ENCODE data around the gene TACC2.
A peak's percentile ranks its signal among the peaks of the same experiment; 100 is the strongest.

Gene TACC2

DNA sequence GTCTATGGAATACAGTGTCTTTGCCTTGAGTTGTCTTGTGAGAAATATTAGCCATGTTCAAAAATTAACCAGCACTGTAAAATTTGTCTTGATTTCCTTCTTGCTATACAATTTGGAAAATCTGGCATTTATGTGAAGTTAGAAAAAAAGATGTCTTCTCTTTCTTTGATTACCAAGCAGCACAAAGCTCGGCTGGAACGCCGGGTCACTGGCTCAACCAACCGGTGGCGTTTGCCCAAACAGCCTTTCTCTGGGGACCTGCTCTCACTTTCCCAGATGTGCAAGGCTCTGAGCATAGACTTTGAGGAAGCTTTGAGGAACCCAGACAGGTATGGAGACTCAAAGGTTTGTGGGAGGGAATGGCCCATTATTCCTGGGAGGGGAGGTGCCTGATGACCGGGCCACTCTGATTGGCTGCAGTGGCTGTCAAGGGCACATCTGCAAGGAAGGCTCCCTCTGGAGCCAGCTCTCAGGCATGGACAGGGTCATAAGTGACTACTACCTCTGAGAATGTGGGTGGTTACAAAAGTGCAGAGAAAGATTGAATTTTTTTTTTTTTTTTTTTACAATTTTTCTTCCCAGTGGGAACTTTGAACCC lies 287.7 kb downstream of the TACC2 start:
- DNase-seq (ENCODE audit: low read depth, low spot score), result no peak
- POLR2A ChIA-PET, result interaction anchor here (0.7 kb wide), 1 partner anchor 736 kb away, joined by 3 read pairs; no protein-coding TSS in a partner anchor
- H3K4me3 ChIP-seq (ENCODE audit: low read depth, low read length), result no peak overlapping the region
- TF ChIP-seq, protein P1, sequence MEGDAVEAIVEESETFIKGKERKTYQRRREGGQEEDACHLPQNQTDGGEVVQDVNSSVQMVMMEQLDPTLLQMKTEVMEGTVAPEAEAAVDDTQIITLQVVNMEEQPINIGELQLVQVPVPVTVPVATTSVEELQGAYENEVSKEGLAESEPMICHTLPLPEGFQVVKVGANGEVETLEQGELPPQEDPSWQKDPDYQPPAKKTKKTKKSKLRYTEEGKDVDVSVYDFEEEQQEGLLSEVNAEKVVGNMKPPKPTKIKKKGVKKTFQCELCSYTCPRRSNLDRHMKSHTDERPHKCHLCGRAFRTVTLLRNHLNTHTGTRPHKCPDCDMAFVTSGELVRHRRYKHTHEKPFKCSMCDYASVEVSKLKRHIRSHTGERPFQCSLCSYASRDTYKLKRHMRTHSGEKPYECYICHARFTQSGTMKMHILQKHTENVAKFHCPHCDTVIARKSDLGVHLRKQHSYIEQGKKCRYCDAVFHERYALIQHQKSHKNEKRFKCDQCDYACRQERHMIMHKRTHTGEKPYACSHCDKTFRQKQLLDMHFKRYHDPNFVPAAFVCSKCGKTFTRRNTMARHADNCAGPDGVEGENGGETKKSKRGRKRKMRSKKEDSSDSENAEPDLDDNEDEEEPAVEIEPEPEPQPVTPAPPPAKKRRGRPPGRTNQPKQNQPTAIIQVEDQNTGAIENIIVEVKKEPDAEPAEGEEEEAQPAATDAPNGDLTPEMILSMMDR (IDR thresholded peaks at IDR 0.05; ENCODE audit: insufficient read depth, low read length, missing control alignments), result no peak
- CTCF ChIA-PET, result interaction anchor here (0.6 to 5.6 kb wide), 9 partner anchors 10 to 1813 kb away, joined by 3 to 91 read pairs (median 4); no protein-coding TSS in a partner anchor

DNA sequence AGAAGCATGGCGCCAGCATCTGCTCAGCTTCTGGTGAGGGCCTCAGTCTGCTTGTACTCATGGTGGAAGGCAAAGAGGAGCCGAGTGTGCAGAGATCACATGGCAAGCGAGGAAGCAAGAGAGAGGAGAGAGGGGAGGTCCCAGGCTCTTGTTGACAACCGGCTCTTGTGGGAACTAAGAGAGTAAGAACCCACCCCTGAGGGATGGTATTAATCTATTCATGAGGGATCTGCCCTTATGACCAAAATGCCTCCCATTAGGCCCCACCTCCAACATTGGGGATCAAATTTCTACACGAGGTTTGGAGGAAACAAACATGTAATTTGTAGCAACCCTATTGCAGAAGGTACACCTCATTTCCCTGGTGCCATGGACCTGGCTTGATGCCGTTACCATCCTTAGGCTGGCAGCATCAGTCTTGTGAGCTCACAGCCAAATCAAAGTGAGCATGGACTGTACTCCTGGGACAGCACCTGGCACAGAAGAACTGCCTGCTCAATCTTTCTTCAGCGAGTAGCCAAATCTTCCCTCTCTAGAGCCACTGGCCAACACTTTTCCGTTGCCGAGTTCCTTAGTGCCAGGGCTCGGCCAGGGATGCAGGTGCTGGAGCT lies 288.7 kb downstream of the TACC2 start:
- ChIA-PET POLR2A (no interaction called here), CTCF (interaction anchor here (0.9 to 5.6 kb wide), 8 partner anchors 9 to 288 kb away, joined by 3 to 91 read pairs (median 8); no protein-coding TSS in a partner anchor)
- TF ChIP-seq, protein P1 (IDR thresholded peaks at IDR 0.05; ENCODE audit: insufficient read depth, low read length, missing control alignments), result no peak
- no peak overlapping the region for H3K4me3 ChIP-seq (ENCODE audit: low read depth, low read length)
- DNase-seq (ENCODE audit: low read depth, low spot score), result no peak

DNA sequence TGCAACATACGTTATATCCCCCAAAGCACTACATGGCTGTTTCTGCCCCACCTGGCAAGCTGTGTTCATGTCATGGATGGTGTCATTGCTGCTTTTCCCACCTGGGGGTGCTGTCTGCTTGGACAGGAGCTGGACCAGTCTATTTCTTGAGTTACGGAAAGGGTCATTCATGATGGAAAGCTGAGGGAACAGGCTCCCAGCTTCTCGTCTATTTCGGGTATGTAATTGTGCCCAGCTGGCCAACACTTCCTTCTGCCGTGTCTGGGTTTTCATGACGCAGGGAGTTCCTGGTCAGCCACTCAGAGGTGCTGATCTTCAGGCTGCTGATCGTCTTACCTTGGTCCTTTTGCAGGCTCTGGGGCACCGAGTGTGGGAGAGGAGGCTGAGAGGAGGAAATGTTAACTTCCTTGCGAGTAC lies 290.8 kb downstream of the TACC2 start:
- TF ChIP-seq, protein P1 (IDR thresholded peaks at IDR 0.05; ENCODE audit: insufficient read depth, low read length, missing control alignments), result peak; percentile 73
- POLR2A ChIA-PET, result no interaction called here
- no peak for DNase-seq (ENCODE audit: low read depth, low spot score)
- CTCF ChIA-PET, result interaction anchor here (0.7 to 5.6 kb wide), 18 partner anchors 9 to 427 kb away, joined by 3 to 91 read pairs (median 5); partner anchors contain the start of genes BTBD16 and HTRA1
- no peak overlapping the region for H3K4me3 ChIP-seq (ENCODE audit: low read depth, low read length)

DNA sequence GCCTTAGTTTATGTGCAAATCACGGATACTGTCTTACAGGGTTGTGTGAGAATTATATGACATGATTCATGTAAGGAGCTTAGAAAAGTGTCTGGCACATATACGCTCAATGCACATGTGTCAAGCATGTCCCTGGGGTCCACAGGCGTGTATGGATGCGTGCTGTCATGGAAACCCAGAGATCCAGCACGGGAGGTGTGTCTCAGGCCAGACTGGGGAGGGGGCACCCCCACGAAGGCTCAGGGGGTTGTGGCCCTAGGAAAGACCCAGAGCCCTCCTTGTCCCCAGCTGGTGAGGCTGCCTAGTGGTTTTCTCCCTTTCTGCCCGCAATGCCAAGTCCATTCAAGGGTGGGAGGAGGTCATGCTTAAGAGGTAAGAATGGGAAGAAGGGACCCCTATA lies 291.2 kb downstream of the TACC2 start:
- H3K4me3 ChIP-seq (ENCODE audit: low read depth, low read length), result no peak overlapping the region
- ChIA-PET CTCF (interaction anchor here (0.7 to 5.6 kb wide), 18 partner anchors 8 to 427 kb away, joined by 3 to 91 read pairs (median 5); partner anchors contain the start of genes BTBD16 and HTRA1), POLR2A (no interaction called here)
- no peak for DNase-seq (ENCODE audit: low read depth, low spot score)
- TF ChIP-seq, protein P1 (IDR thresholded peaks at IDR 0.05; ENCODE audit: insufficient read depth, low read length, missing control alignments), result no peak

DNA sequence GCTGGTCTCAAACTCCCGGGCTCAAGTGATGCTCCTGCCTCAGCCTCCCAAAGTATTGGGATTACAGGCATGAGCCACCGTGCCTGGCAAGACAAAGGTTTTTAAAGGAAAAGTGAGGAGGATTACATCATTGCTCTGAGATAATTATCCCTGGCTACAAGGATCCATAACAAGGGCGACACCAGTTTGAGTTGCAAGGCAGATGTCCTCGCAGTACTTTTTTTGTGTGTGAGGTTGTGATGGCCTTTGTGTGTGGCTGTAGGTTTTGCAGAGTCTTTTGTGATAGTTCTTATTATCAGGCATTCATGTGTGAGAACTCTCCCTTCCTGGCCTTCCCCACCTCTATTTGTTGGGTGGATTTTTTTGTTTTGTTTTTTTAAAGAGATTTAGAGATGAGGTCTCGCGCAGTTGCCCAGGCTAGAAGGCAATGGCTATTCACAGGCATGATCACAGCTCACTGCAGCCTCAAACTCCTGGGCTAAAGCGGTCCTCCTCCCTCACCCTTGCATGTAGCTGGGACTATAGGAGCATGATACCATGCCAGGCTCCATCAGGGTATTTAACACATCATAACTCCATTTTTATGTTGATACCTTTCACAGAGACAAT lies 292.2 kb downstream of the TACC2 start:
- POLR2A ChIA-PET, result no interaction called here

More for the DNA sequence above, 292.2 kb downstream of the TACC2 start:
- no peak for DNase-seq (ENCODE audit: low read depth, low spot score)
- TF ChIP-seq, protein P1 (IDR thresholded peaks at IDR 0.05; ENCODE audit: insufficient read depth, low read length, missing control alignments), result no peak
- CTCF ChIA-PET, result interaction anchor here (0.9 to 5.6 kb wide), 8 partner anchors 9 to 285 kb away, joined by 3 to 91 read pairs (median 8); partner anchors contain the start of gene BTBD16
- no peak overlapping the region for H3K4me3 ChIP-seq (ENCODE audit: low read depth, low read length)
